Right lobe of liver (tissue), 6 donors: ENCODE results near the gene TSTD1. TPM values are rescaled to one million over a fixed set of nuclear protein-coding genes. Genes with fewer than 3 reads are reported as not detected.
"Not testable (repeated sequence)": the region's sequence is repeated elsewhere in the genome, so short reads cannot be mapped to it uniquely, and the experiment has no call there.

Experiments used
- ATAC-seq, 4 donors: fragments of 200-7000 bp; cut with Tn5 transposase; one replicate each; pipeline ENCODE4 v1.9.1; 2020; ENCODE audit warnings: mild to moderate bottlenecking in 4 of 4, moderate library complexity in 4 of 4
- DNase-seq, 3 donors: peaks; one replicate each; pipeline ENCODE4 v3.0.0-alpha.2; 2020
- H3K27ac ChIP-seq, 3 donors: fragments of 200-600 bp; one replicate each; pipeline ENCODE4 v1.8.0; 2022
- H3K27me3 ChIP-seq, 2 donors: fragments of 200-600 bp; one replicate each; pipeline ENCODE4 v1.8.0; 2022
- H3K36me3 ChIP-seq, 4 donors: fragments of 200-600 bp; sonication (generic) in 1 of 4; one replicate each; pipeline versions ENCODE4 v1.5.1 to v1.8.0; 2017 to 2022; ENCODE audit warnings: control low read depth in 1 of 4
- H3K4me1 ChIP-seq, 4 donors: fragments of 200-600 bp; sonication (generic) in 1 of 4; one replicate each; pipeline versions ENCODE4 v1.5.1 to v1.8.0; 2017 to 2022; ENCODE audit warnings: control low read depth in 1 of 4
- H3K4me3 ChIP-seq, 3 donors: fragments of 200-600 bp; one replicate each; pipeline ENCODE4 v1.8.0; 2022
- H3K9me3 ChIP-seq, 4 donors: fragments of 200-600 bp; sonication (generic) in 1 of 4; one replicate each; pipeline versions ENCODE4 v1.5.1 to v1.8.0; 2017 to 2022; ENCODE audit warnings: control low read depth in 1 of 4
- CTCF ChIP-seq, 4 donors: fragments of 200-600 bp in 3 of 4; fragments of 450-650 bp in 1 of 4; IDR thresholded peaks; one replicate each; pipeline versions ENCODE4 v1.5.1 to v1.8.0; 2016 to 2022; ENCODE audit warnings: antibody characterized with exemption in 4 of 4, mild to moderate bottlenecking in 2 of 4
- POLR2A ChIP-seq: fragments of 450-650 bp; IDR thresholded peaks from one replicate; pipeline ENCODE4 v1.6.1; 2017; ENCODE audit warnings: antibody characterized with exemption, mild to moderate bottlenecking
- WGBS: methylation state at CpG from one replicate; pipeline ENCODE4 v1.1.6; 2018; ENCODE audit warnings: low coverage, low lambda C conversion rate; ENCODE audit not compliant: insufficient coverage; ENCODE audit errors: missing lambda C conversion rate; 5-methylcytosine and 5-hydroxymethylcytosine counted together
- intact Hi-C, 2 donors: fragments of 100-400 bp; cut with DNase I; formaldehyde crosslinking; loops; one replicate each; pipeline versions ENCODE4 v1.11.2 to v1.14.1; 2022
- total RNA-seq, 6 experiments: library from RNA; depleted of rRNA in 2 of 6; stranded (reverse); fragments of >200 nt in 2 of 6; fragmentation: NEBNext Ultra II Directional in 3 of 6; extraction: Animal tissue kit (Norgen Biotek cat#: 25700) in 3 of 6; gene quantifications; one replicate each; pipeline versions ENCODE4 v1.1.0 to v1.2.4, GENCODE V29; 2016 to 2023
- donor health status: DM: no; HTN: yes; CAD: no.
- donor health status: DM: no; HTN: no; CAD: no.
- donor health status: DM: no; HTN: no; CAD: no.
- donor health status: DM: no; HTN: yes; CAD: no.
- donor health status: DM: no; HTN: yes; CAD: no.

Gene TSTD1
- total RNA-seq, 6 experiments from 2014 or later: 16.3 to 60.8 (median 28.3) TPM

GRCh38 chr1:161066694-161067093 is 27.9 kb upstream of the TSTD1 start:
- H3K36me3 ChIP-seq: no peaks in the 10 kb centered on the region
- H3K27ac ChIP-seq: no peak overlapping the region

GRCh38 chr1:161065681-161066080 is 26.9 kb upstream of the TSTD1 start:
- H3K4me1 ChIP-seq, H3K4me3 ChIP-seq, ATAC-seq, H3K9me3 ChIP-seq, intact Hi-C loops, H3K27ac ChIP-seq, DNase-seq, H3K27me3 ChIP-seq, H3K36me3 ChIP-seq: not testable (repeated sequence)
- WGBS: 68% methylated on average over 6 of the region's 7 CpGs

More at GRCh38 chr1:161066694-161067093, 27.9 kb upstream of the TSTD1 start:
- no peaks in the 10 kb centered on the region for H3K27me3 ChIP-seq
- H3K4me1 ChIP-seq: no peaks in the 10 kb centered on the region
- ATAC-seq (no peak), DNase-seq (no peak)
- H3K9me3 ChIP-seq: no peaks in the 10 kb centered on the region
- 47% methylated on average over 3 of the region's 3 CpGs for WGBS
- no peak overlapping the region for H3K4me3 ChIP-seq
- TF ChIP-seq CTCF (IDR thresholded peaks at IDR 0.05) (no peak), POLR2A (no peak)
- intact Hi-C loops: no loop called here

GRCh38 chr1:161063936-161064335 is 25.2 kb upstream of the TSTD1 start:
- 47% methylated on average over 6 of the region's 6 CpGs for WGBS

GRCh38 chr1:161061419-161061818 is 22.7 kb upstream of the TSTD1 start:
- Histone ChIP-seq H3K9me3 (no peaks in the 10 kb centered on the region), H3K36me3 (no peaks in the 10 kb centered on the region), H3K4me1 (no peaks in the 10 kb centered on the region), H3K27ac (no peak overlapping the region), H3K27me3 (no peaks in the 10 kb centered on the region), H3K4me3 (no peak overlapping the region)
- intact Hi-C loops: no loop called here
- ATAC-seq: no peak
- TF ChIP-seq POLR2A (no peak), CTCF (IDR thresholded peaks at IDR 0.05) (no peak)
- 88% methylated on average over 4 of the region's 4 CpGs for WGBS
- no peak for DNase-seq

More at GRCh38 chr1:161063936-161064335, 25.2 kb upstream of the TSTD1 start:
- H3K27ac ChIP-seq, H3K4me1 ChIP-seq, ATAC-seq, H3K27me3 ChIP-seq, DNase-seq, H3K36me3 ChIP-seq, intact Hi-C loops, H3K9me3 ChIP-seq, H3K4me3 ChIP-seq: not testable (repeated sequence)

- no peak for DNase-seq
- H3K27me3 ChIP-seq: no peaks in the 10 kb centered on the region
- H3K4me1 ChIP-seq: no peaks in the 10 kb centered on the region
- WGBS: 77% methylated on average over 6 of the region's 6 CpGs
- H3K27ac ChIP-seq: no peak overlapping the region
- no peaks in the 10 kb centered on the region for H3K9me3 ChIP-seq
- no peak overlapping the region for H3K4me3 ChIP-seq
- intact Hi-C loops: no loop called here
- no peaks in the 10 kb centered on the region for H3K36me3 ChIP-seq
- no peak for ATAC-seq
- TF ChIP-seq CTCF (IDR thresholded peaks at IDR 0.05) (no peak), POLR2A (no peak)
These were observed 20.5 kb upstream of the TSTD1 start for GRCh38 chr1:161059293-161059692.

GRCh38 chr1:161054805-161055204 is 16.0 kb upstream of the TSTD1 start:
- WGBS: 65% methylated on average over 2 of the region's 7 CpGs
- Histone ChIP-seq H3K4me1 (no peaks in the 10 kb centered on the region), H3K27me3 (no peaks in the 10 kb centered on the region), H3K9me3 (no peaks in the 10 kb centered on the region), H3K4me3 (no peak overlapping the region), H3K27ac (no peak overlapping the region), H3K36me3 (no peaks in the 10 kb centered on the region)
- intact Hi-C loops: no loop called here
- TF ChIP-seq POLR2A (no peak), CTCF (IDR thresholded peaks at IDR 0.05) (peak in 1 of 4 donors; percentile 17)
- DNase-seq: no peak
- no peak for ATAC-seq
